Sigmoid colon (tissue), 4 donors: ENCODE measurements around the gene GSTCD.

Experiments used
- CTCF ChIP-seq, 4 experiments: fragments of 450-650 bp in 3 of 4; fragments of 200-600 bp in 1 of 4; IDR thresholded peaks; one replicate each; pipeline ENCODE4 v1.5.1; 2016 to 2019; ENCODE audit warnings: antibody characterized with exemption in 4 of 4, mild to moderate bottlenecking in 3 of 4, moderate library complexity in 2 of 4
- EP300 ChIP-seq, 4 donors: sonication (generic); formaldehyde crosslinking; IDR thresholded peaks; one replicate each; pipeline ENCODE4 v1.6.1; 2017; ENCODE audit warnings: antibody characterized with exemption in 4 of 4
- POLR2A ChIP-seq, 2 donors: fragments of 450-650 bp; IDR thresholded peaks; one replicate each; pipeline ENCODE4 v1.6.1; 2016; ENCODE audit warnings: antibody characterized with exemption in 2 of 2, mild to moderate bottlenecking in 2 of 2, moderate library complexity in 2 of 2

- TF ChIP-seq POLR2A (IDR thresholded peaks at IDR 0.05) (no peak), CTCF (IDR thresholded peaks at IDR 0.05) (no peak), EP300 (IDR thresholded peaks at IDR 0.05) (no peak)
Observed at GRCh38 chr4:105683038-105683437, 25.5 kb upstream of the GSTCD start.
